ENCODE data around the gene COQ10A. TPM values are rescaled to one million over a fixed set of nuclear protein-coding genes. Genes with fewer than 3 reads are reported as not detected.

The COQ10A gene
- total RNA-seq, 1 donor from 2014 or later = 18.9 TPM

- peaks cover 5% of the 10 kb centered on the region for H3K27me3 Mint-ChIP-seq (ENCODE audit: unreplicated experiment)
- DNase-seq = no peak
- peak overlapping the region; percentile 52 for H3K27ac Mint-ChIP-seq (ENCODE audit: unreplicated experiment)
- H3K4me1 Mint-ChIP-seq (ENCODE audit: low read depth, unreplicated experiment) = peaks cover 13% of the 10 kb centered on the region
- peaks cover 6% of the 10 kb centered on the region for H3K9me3 Mint-ChIP-seq (ENCODE audit: unreplicated experiment)
- H3K4me3 Mint-ChIP-seq (ENCODE audit: unreplicated experiment) = peak overlapping the region; percentile 75
- no peak for TF ChIP-seq CTCF (IDR thresholded peaks at IDR 0.05; ENCODE audit: partially characterized antibody, unreplicated experiment)
- no peaks in the 10 kb centered on the region for H3K36me3 Mint-ChIP-seq (ENCODE audit: unreplicated experiment)
These were observed 41.8 kb upstream of the COQ10A start for GRCh38 chr12:56224954-56225353.

- no peak overlapping the region for H3K27ac Mint-ChIP-seq (ENCODE audit: unreplicated experiment)
- no peaks in the 10 kb centered on the region for H3K9me3 Mint-ChIP-seq (ENCODE audit: unreplicated experiment)
- no peak for DNase-seq
- no peaks in the 10 kb centered on the region for H3K36me3 Mint-ChIP-seq (ENCODE audit: unreplicated experiment)
- H3K4me1 Mint-ChIP-seq (ENCODE audit: low read depth, unreplicated experiment) = peaks cover 3% of the 10 kb centered on the region
- no peak overlapping the region for H3K4me3 Mint-ChIP-seq (ENCODE audit: unreplicated experiment)
- peaks cover 1% of the 10 kb centered on the region for H3K27me3 Mint-ChIP-seq (ENCODE audit: unreplicated experiment)
- no peak for TF ChIP-seq CTCF (IDR thresholded peaks at IDR 0.05; ENCODE audit: partially characterized antibody, unreplicated experiment)
These were observed 37.7 kb upstream of the COQ10A start for GRCh38 chr12:56229082-56229481.

- Mint-ChIP-seq H3K36me3 (ENCODE audit: unreplicated experiment) (no peaks in the 10 kb centered on the region), H3K9me3 (ENCODE audit: unreplicated experiment) (no peaks in the 10 kb centered on the region), H3K27ac (ENCODE audit: unreplicated experiment) (no peak within 1 kb of the TSS), H3K4me3 (ENCODE audit: unreplicated experiment) (no peak within 1 kb of the TSS), H3K27me3 (ENCODE audit: unreplicated experiment) (no peaks in the 10 kb centered on the region), H3K4me1 (ENCODE audit: low read depth, unreplicated experiment) (peaks cover 3% of the 10 kb centered on the region)
- DNase-seq = no peak
- TF ChIP-seq CTCF (IDR thresholded peaks at IDR 0.05; ENCODE audit: partially characterized antibody, unreplicated experiment) = no peak
These were observed 36.8 kb upstream of the COQ10A start, which contains the start of gene SLC39A5 for GRCh38 chr12:56229916-56230431. TSS of gene SLC39A5 (plus strand) at chr12:56230051. CDS start at chr12:56231275, 1,224 bp downstream.

GRCh38 chr12:56230432-56231183, 36.1 kb upstream of the COQ10A start:
- Mint-ChIP-seq H3K4me1 (ENCODE audit: low read depth, unreplicated experiment) (no peaks in the 10 kb centered on the region), H3K36me3 (ENCODE audit: unreplicated experiment) (no peaks in the 10 kb centered on the region), H3K27ac (ENCODE audit: unreplicated experiment) (no peak overlapping the region), H3K4me3 (ENCODE audit: unreplicated experiment) (no peak overlapping the region), H3K27me3 (ENCODE audit: unreplicated experiment) (no peaks in the 10 kb centered on the region), H3K9me3 (ENCODE audit: unreplicated experiment) (no peaks in the 10 kb centered on the region)
- no peak for DNase-seq
- no peak for TF ChIP-seq CTCF (IDR thresholded peaks at IDR 0.05; ENCODE audit: partially characterized antibody, unreplicated experiment)

GRCh38 chr12:56231184-56231582, 35.6 kb upstream of the COQ10A start:
- H3K27ac Mint-ChIP-seq (ENCODE audit: unreplicated experiment) = no peak overlapping the region
- DNase-seq = no peak
- H3K4me1 Mint-ChIP-seq (ENCODE audit: low read depth, unreplicated experiment) = no peaks in the 10 kb centered on the region
- no peak for TF ChIP-seq CTCF (IDR thresholded peaks at IDR 0.05; ENCODE audit: partially characterized antibody, unreplicated experiment)
- H3K9me3 Mint-ChIP-seq (ENCODE audit: unreplicated experiment) = no peaks in the 10 kb centered on the region
- H3K36me3 Mint-ChIP-seq (ENCODE audit: unreplicated experiment) = no peaks in the 10 kb centered on the region
- H3K27me3 Mint-ChIP-seq (ENCODE audit: unreplicated experiment) = no peaks in the 10 kb centered on the region
- H3K4me3 Mint-ChIP-seq (ENCODE audit: unreplicated experiment) = no peak overlapping the region
